Suprapubic skin (tissue), 4 donors: ENCODE measurements around the gene SLC25A17. TPM values are rescaled to one million over a fixed set of nuclear protein-coding genes. Genes with fewer than 3 reads are reported as not detected.

ENCODE experiments used
- DNase-seq, 2 donors: peaks; one replicate each; pipeline ENCODE4 v3.0.0-alpha.2; 2019; ENCODE audit warnings: low spot score in 2 of 2
- H3K27ac ChIP-seq: fragments of 200-600 bp; sonication (generic); one replicate; pipeline ENCODE4 v1.5.1; 2019
- H3K27me3 ChIP-seq: fragments of 200-600 bp; sonication (generic); one replicate; pipeline ENCODE4 v1.5.1; 2019
- H3K36me3 ChIP-seq: fragments of 200-600 bp; sonication (generic); one replicate; pipeline ENCODE4 v1.5.1; 2019
- H3K4me1 ChIP-seq: fragments of 200-600 bp; sonication (generic); one replicate; pipeline ENCODE4 v1.5.1; 2019
- H3K4me3 ChIP-seq: fragments of 200-600 bp; sonication (generic); one replicate; pipeline ENCODE4 v1.5.1; 2019; ENCODE audit warnings: mild to moderate bottlenecking
- H3K9me3 ChIP-seq: fragments of 200-600 bp; sonication (generic); one replicate; pipeline ENCODE4 v1.5.1; 2019
- CTCF ChIP-seq, 2 donors: fragments of 200-600 bp in 1 of 2; fragments of 450-650 bp in 1 of 2; sonication (generic) in 1 of 2; IDR thresholded peaks; one replicate each; pipeline ENCODE4 v1.5.1; 2016 to 2019; ENCODE audit warnings: antibody characterized with exemption in 2 of 2, mild to moderate bottlenecking in 1 of 2, moderate library complexity in 1 of 2
- EP300 ChIP-seq: sonication (generic); formaldehyde crosslinking; IDR thresholded peaks from one replicate; pipeline ENCODE4 v1.6.1; 2017; ENCODE audit warnings: antibody characterized with exemption
- POLR2A ChIP-seq, 2 donors: fragments of 450-650 bp; IDR thresholded peaks; one replicate each; pipeline ENCODE4 v1.6.1; 2017; ENCODE audit warnings: antibody characterized with exemption in 2 of 2, mild to moderate bottlenecking in 2 of 2, moderate library complexity in 2 of 2
- POLR2AphosphoS5 ChIP-seq, 3 donors: sonication (generic); formaldehyde crosslinking; IDR thresholded peaks; one replicate each; pipeline ENCODE4 v1.6.1; 2017; ENCODE audit warnings: antibody characterized with exemption in 3 of 3
- WGBS: methylation state at CpG from one replicate; pipeline ENCODE4 v1.1.5; 2018; 5-methylcytosine and 5-hydroxymethylcytosine counted together
- total RNA-seq, 4 donors: library from RNA; depleted of rRNA; stranded (reverse); fragments of >200 nt; gene quantifications; one replicate each; pipeline ENCODE4 v1.1.0, GENCODE V29; 2016

Gene SLC25A17
- total RNA-seq, 4 donors from 2014 or later, result 16.1 to 31.0 (median 19.8) TPM

- Histone ChIP-seq H3K36me3 (no peaks in the 10 kb centered on the region), H3K27ac (peak overlapping the region; percentile 43), H3K4me1 (peaks cover 24% of the 10 kb centered on the region), H3K27me3 (no peaks in the 10 kb centered on the region), H3K9me3 (no peaks in the 10 kb centered on the region), H3K4me3 (no peak overlapping the region)
- TF ChIP-seq POLR2A (IDR thresholded peaks at IDR 0.05) (no peak), EP300 (no peak), CTCF (IDR thresholded peaks at IDR 0.05) (no peak), POLR2AphosphoS5 (IDR thresholded peaks at IDR 0.05) (no peak)
- no peak for DNase-seq
- WGBS, result 66% methylated on average over 3 of the region's 3 CpGs
Observed at GRCh38 chr22:40757071-40757470, 62.1 kb downstream of the SLC25A17 start.

DNA sequence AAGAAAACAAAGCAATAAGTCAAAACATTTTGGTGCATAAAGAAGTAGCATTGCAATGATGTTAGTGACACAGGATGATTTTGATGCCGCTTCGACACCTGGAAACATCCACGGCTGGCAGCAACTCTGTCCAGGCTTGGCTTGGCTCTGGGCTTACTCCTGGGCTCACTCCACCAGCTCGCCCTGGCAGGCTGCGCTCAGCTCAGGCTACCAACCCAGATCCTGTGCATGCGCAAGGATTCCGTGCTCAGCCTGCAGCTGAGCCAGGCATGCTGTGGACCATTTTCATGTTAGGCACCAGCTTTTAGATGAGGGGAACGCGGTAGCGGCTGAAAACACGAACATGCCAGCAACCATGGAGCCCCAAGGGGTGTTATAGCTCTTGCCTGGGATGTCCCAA lies 66.0 kb downstream of the SLC25A17 start:
- no peak for DNase-seq

GRCh38 chr22:40751250-40751649 lies 67.9 kb downstream of the SLC25A17 start:
- Histone ChIP-seq H3K27ac (peak overlapping the region; percentile 53), H3K27me3 (no peaks in the 10 kb centered on the region), H3K9me3 (no peaks in the 10 kb centered on the region), H3K36me3 (no peaks in the 10 kb centered on the region), H3K4me1 (peaks cover 7% of the 10 kb centered on the region), H3K4me3 (no peak overlapping the region)
- no peak for DNase-seq
- WGBS, result 70% methylated on average over 3 of the region's 3 CpGs
- no peak for TF ChIP-seq EP300

More for the DNA sequence above, 66.0 kb downstream of the SLC25A17 start:
- TF ChIP-seq POLR2A (IDR thresholded peaks at IDR 0.05) (no peak), EP300 (no peak), POLR2AphosphoS5 (IDR thresholded peaks at IDR 0.05) (no peak), CTCF (IDR thresholded peaks at IDR 0.05) (no peak)
- Histone ChIP-seq H3K4me1 (peaks cover 18% of the 10 kb centered on the region), H3K4me3 (no peak overlapping the region), H3K36me3 (no peaks in the 10 kb centered on the region), H3K27ac (no peak overlapping the region), H3K9me3 (no peaks in the 10 kb centered on the region), H3K27me3 (no peaks in the 10 kb centered on the region)
- WGBS, result 70% methylated on average over 6 of the region's 11 CpGs

DNA sequence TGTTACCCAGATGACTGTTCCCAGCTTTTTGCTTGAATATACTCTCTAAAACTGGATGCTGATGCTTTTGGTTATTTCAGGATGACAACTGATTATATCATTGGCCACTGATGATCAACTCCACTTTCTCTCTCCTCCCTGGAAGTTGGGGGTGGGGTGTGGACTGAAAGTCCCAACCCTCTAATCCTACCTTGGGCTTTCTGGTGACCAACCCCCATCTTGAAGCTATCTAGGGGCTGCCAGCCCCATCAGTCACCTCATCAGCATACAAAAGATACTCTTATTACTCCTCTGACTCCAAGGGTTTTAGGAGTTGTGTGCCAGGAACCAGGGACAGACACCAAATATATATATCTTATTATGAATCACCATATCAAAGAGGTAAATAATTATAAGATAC lies 69.3 kb downstream of the SLC25A17 start:
- no peak overlapping the region for H3K27ac ChIP-seq
- H3K4me1 ChIP-seq, result peaks cover 7% of the 10 kb centered on the region
- H3K36me3 ChIP-seq, result no peaks in the 10 kb centered on the region
- no peaks in the 10 kb centered on the region for H3K9me3 ChIP-seq
- no peak for TF ChIP-seq POLR2A (IDR thresholded peaks at IDR 0.05)
- no peak for TF ChIP-seq POLR2AphosphoS5 (IDR thresholded peaks at IDR 0.05)
- no peak for TF ChIP-seq EP300
- TF ChIP-seq CTCF (IDR thresholded peaks at IDR 0.05), result no peak
- DNase-seq, result no peak
- no peak overlapping the region for H3K4me3 ChIP-seq
- no peaks in the 10 kb centered on the region for H3K27me3 ChIP-seq

DNA sequence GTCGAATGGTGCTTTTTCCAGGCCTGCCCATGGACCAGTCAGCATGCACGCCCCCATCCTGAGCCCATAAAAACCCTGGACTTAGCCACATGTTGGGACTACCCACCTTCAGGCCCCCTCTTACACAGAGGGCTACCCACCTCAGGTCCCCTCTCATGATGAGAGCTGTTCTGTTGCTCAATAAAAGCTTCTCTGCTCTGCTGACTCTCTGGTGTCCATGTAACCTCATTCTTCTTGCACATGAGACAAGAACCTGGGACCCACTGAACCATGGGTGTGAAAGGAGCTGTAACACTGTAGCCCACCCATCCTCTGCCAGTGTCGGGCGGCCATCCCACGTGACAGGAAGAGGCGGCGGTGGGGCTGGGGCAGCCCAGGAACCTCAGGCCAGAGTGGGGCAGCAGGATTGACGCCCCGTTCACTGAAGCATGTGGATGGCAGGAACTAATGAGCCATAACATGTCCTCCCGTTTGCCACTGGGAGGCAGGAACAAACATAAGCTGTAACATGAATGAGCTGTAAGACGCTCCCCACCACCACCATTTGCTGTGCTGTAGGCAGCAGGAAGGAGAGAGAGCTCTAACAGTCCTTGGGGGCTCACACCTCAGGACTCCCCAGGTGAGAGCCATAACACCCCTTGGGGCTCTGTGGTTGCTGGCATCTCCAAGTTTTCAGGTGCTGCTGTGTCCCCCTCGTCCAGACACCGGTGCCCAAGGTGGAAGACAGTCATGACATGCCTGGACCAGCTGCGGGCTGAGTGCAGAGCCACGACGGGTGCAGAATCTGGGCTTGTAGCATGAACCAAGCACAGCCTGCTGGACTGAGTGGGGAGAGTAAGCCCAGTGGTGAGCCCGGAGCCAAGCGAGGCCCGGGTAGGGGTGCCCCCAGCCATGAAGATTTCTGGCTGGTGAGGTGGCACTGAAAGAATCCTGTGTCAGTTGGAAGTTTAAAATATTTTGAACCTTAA lies 70.5 kb downstream of the SLC25A17 start:
- H3K36me3 ChIP-seq, result no peaks in the 10 kb centered on the region
- H3K4me3 ChIP-seq, result no peak overlapping the region
- H3K4me1 ChIP-seq, result peaks cover 8% of the 10 kb centered on the region
- no peak for DNase-seq
- no peak for TF ChIP-seq CTCF (IDR thresholded peaks at IDR 0.05)
- no peak for TF ChIP-seq EP300
- no peak for TF ChIP-seq POLR2A (IDR thresholded peaks at IDR 0.05)
- no peak for TF ChIP-seq POLR2AphosphoS5 (IDR thresholded peaks at IDR 0.05)
- H3K27me3 ChIP-seq, result no peaks in the 10 kb centered on the region
- no peak overlapping the region for H3K27ac ChIP-seq
- no peaks in the 10 kb centered on the region for H3K9me3 ChIP-seq
- 92% methylated on average over 19 of the region's 19 CpGs for WGBS
